ENCODE results near the gene MTARC1.

Gene MTARC1

DNA sequence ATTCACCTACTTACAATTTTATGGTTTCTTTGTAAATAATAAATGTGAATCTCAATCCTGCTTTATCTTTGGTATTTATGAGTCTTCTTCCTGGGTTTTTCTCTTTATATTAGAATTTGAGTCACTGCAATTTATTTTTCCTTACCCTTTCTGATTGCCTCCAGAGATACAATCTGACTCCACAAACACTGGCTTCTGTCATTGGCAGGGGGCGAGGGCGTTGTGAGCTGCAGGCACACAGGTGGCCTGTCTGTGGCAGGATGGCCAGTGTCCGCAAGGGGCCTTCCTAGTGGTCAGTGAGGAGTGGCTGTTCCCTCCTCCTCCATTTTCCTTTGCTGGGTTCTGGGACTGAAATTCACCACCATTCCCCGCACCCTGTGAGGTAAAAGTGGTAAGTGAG, 2.0 kb upstream of the MTARC1 start:
- DNase-seq (ENCODE audit: low spot score in 2 of 2) (no peak), ATAC-seq (ENCODE audit: low read depth) (no peak)
- Mint-ChIP-seq H3K9me3 (no peaks in the 10 kb centered on the region), H3K27ac (no peak overlapping the region), H3K4me3 (no peak overlapping the region), H3K27me3 (peaks cover 5% of the 10 kb centered on the region), H3K36me3 (peaks cover 11% of the 10 kb centered on the region), H3K4me1 (peaks cover 3% of the 10 kb centered on the region)

DNA sequence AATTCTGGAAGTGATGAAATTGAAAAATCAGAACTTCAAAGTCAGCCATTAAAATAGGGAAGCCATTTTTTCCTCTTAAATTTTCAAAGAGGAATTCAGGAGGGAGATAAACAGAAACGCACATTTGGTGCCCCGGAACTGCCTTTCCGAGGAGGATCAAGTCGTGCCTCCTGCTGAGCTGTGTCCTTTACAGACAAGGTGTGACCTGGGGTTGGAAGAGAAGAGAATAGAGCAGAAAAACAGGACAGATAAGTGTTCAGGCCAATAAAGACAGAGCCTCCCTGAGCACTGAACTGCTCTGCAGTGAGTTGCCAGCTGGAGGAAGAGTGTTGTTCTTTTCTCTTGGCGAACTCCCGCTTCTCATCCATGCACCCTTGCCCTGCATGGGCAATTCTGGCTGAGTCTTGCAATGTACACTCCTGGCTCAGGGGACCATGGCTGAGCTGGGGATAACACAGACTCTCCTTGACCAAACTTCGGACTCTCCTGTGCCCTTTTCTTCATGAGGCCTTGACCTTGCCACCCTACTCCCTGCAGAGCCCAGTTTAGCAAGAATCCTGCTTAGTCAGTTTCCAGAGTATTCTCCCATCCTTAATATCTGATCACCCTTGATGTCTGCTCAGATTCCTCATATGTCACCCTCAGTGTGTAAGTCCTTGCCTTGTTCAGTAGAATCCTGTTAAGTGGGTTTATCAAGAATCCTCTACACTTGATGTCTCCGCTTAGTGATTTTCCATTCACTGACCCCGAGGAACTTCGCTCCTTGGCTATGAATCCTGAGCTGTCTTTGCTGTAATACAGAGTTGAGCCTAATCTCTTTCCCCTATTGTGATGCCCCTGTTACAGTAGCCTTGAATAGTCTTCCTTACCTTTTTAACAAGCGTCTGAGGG, 1.3 kb upstream of the MTARC1 start:
- Mint-ChIP-seq H3K9me3 (no peaks in the 10 kb centered on the region), H3K27ac (no peak overlapping the region), H3K27me3 (peaks cover 5% of the 10 kb centered on the region), H3K4me3 (peak overlapping the region; percentile 44), H3K4me1 (peaks cover 3% of the 10 kb centered on the region), H3K36me3 (peaks cover 11% of the 10 kb centered on the region)
- DNase-seq (ENCODE audit: low spot score in 2 of 2) (no peak), ATAC-seq (ENCODE audit: low read depth) (no peak)

DNA sequence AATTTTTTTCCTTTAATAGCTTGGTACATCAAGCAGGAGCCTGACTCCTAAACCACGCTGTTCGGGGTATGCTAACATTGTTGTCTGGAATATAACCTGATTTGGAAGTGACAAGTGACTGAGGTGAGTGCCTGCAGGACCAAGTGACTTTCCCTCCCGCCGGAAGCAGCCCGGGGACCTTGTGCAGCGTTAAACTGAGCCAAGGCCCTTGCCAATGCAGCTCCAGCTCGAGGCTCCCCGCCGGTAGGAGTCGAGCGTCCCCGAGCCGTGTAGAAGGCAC, 716 bp upstream of the MTARC1 start:
- peaks cover 5% of the 10 kb centered on the region for H3K27me3 Mint-ChIP-seq
- ATAC-seq (ENCODE audit: low read depth) = peak; percentile 12
- no peaks in the 10 kb centered on the region for H3K9me3 Mint-ChIP-seq
- no peak overlapping the region for H3K27ac Mint-ChIP-seq
- H3K4me1 Mint-ChIP-seq = peaks cover 3% of the 10 kb centered on the region
- no peak for DNase-seq (ENCODE audit: low spot score in 2 of 2)
- H3K4me3 Mint-ChIP-seq = peak overlapping the region; percentile 44
- H3K36me3 Mint-ChIP-seq = peaks cover 11% of the 10 kb centered on the region

DNA sequence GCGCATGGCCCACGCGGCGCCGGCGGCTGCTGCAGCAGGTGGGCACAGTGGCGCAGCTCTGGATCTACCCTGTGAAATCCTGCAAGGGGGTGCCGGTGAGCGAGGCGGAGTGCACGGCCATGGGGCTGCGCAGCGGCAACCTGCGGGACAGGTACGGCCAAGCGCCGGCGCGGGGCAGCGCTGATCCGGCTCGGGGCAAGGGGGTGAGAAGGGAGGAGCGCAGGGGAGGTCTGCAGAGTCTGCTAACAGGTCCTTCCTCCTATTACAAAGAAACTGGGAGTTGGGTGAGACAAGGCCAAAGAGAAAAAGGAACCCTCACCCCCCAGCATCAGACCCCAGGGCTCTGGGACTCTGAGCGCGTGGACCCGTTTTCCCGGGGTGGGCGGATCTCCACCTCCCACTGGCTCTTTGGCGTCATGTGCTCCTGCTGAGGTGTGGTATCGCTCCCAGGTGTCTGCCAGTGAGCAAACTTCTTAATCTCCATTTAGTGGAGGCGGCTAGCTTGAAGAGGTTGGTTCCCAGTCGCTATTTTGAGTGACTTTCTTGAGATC, 431 bp downstream of the MTARC1 start:
- H3K27ac Mint-ChIP-seq = no peak overlapping the region
- no peaks in the 10 kb centered on the region for H3K9me3 Mint-ChIP-seq
- H3K36me3 Mint-ChIP-seq = peaks cover 6% of the 10 kb centered on the region
- ATAC-seq (ENCODE audit: low read depth) (peak; percentile 68), DNase-seq (ENCODE audit: low spot score in 2 of 2) (no peak)
- peak overlapping the region; percentile 73 for H3K4me3 Mint-ChIP-seq
- peaks cover 5% of the 10 kb centered on the region for H3K27me3 Mint-ChIP-seq
- H3K4me1 Mint-ChIP-seq = peaks cover 3% of the 10 kb centered on the region

DNA sequence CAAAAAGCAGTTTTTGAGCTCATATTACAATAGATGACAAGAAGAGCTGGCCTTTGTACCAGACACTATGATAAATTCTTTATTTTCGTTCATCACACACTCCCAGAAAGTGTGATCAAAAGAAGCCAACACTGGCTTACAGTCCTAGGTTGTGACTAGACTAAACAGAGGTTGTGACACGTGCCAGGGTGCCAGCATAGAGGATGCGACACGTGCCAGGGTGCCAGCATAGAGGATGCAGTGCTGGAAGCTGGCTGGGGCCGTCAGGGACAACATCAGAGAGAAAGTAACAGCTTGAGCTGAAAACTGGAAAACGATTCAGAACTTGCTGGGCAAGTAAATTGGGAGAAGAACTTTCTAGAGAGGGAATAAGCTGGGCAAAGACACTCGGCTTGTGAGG, 2.2 kb downstream of the MTARC1 start:
- DNase-seq (ENCODE audit: low spot score in 2 of 2) = no peak
- Mint-ChIP-seq H3K36me3 (peaks cover 4% of the 10 kb centered on the region), H3K4me1 (peaks cover 3% of the 10 kb centered on the region), H3K27ac (no peak overlapping the region), H3K9me3 (no peaks in the 10 kb centered on the region), H3K4me3 (no peak overlapping the region), H3K27me3 (peaks cover 5% of the 10 kb centered on the region)
- ATAC-seq (ENCODE audit: low read depth) = no peak

DNA sequence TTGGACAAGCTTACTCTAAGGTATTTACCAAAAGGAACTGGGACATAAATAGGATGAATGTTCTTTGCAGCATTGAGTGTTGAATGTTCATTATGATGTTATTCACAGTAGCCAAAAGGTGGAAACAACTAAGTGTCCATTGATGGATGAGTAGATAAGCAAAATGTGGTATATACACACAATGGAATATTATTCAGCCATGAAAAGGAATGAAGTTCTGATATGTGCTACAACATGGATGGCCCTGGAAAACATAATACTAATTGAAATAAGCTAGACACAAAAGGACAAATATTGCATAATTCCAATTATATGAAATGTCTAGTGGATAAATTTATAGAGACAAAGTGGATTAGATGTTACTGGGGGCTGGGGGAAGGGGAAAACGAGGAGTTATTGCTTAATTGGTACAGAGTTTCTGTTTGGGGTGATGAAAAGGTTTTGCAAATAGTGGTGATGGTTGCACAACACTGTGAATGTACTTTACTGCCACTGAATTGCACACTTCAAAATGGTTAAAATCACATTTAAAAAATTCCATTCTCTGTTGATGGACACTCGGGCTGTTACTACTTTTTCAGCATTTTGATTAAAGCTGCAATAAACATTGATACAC, 2.9 kb downstream of the MTARC1 start:
- ATAC-seq (ENCODE audit: low read depth) = no peak
- H3K36me3 Mint-ChIP-seq = peaks cover 2% of the 10 kb centered on the region
- H3K27me3 Mint-ChIP-seq = peaks cover 5% of the 10 kb centered on the region
- no peak overlapping the region for H3K27ac Mint-ChIP-seq
- no peak for DNase-seq (ENCODE audit: low spot score in 2 of 2)
- H3K4me3 Mint-ChIP-seq = no peak overlapping the region
- peaks cover 3% of the 10 kb centered on the region for H3K4me1 Mint-ChIP-seq
- no peaks in the 10 kb centered on the region for H3K9me3 Mint-ChIP-seq

DNA sequence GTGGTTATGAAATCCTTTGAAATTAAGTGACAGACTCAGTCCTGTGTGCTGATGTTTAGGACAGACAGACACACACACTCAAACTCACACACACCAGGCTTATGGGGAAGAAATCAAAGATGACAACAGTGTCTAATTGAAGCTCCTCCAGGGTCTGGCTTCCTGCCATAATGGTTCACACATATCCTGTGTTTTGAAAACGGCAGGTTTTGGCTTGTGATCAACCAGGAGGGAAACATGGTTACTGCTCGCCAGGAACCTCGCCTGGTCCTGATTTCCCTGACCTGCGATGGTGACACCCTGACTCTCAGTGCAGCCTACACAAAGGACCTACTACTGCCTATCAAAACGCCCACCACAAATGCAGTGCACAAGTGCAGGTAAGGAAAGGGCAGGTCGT, 4.6 kb downstream of the MTARC1 start:
- Mint-ChIP-seq H3K4me3 (no peak overlapping the region), H3K9me3 (no peaks in the 10 kb centered on the region), H3K36me3 (no peaks in the 10 kb centered on the region), H3K27ac (no peak overlapping the region), H3K27me3 (no peaks in the 10 kb centered on the region), H3K4me1 (no peaks in the 10 kb centered on the region)
- DNase-seq (ENCODE audit: low spot score in 2 of 2) (no peak), ATAC-seq (ENCODE audit: low read depth) (no peak)

DNA sequence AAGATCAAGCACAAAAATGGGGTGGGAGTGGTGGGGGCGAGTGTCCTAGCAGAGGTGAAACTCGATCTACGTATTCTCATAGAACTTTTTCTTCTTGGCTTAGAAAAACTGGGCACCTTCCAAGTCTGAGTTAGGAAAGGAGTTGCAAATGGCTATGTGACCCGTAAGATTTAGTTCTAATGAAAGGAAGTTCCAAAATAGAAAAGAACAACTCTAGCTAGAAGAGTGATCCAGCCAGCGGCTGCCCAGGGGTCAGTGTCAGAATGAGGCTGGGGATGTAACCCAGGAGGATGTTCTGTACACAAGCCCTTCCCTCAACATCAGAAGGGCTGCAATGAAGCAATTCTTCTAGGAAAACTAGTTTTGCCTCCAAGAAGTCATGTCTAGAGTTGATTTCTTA, 5.2 kb downstream of the MTARC1 start:
- ATAC-seq (ENCODE audit: low read depth) = no peak
- no peak for DNase-seq (ENCODE audit: low spot score in 2 of 2)
- H3K27ac Mint-ChIP-seq = no peak overlapping the region
- H3K36me3 Mint-ChIP-seq = no peaks in the 10 kb centered on the region
- no peak overlapping the region for H3K4me3 Mint-ChIP-seq
- H3K9me3 Mint-ChIP-seq = no peaks in the 10 kb centered on the region
- no peaks in the 10 kb centered on the region for H3K27me3 Mint-ChIP-seq
- H3K4me1 Mint-ChIP-seq = no peaks in the 10 kb centered on the region

DNA sequence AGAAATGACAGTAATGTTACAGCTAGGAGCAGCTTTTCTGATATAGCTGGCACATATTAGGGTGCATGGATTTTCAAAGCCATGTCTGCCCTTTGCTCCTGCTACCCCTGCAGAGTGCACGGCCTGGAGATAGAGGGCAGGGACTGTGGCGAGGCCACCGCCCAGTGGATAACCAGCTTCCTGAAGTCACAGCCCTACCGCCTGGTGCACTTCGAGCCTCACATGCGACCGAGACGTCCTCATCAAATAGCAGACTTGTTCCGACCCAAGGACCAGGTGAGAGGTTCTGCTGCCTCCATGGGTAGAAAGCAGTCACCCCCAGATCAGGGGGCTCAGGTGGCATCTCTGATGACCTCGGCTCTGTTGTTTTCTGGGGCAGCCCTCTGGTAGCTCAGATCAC, 9.8 kb downstream of the MTARC1 start:
- DNase-seq (ENCODE audit: low spot score in 2 of 2) = no peak
- Mint-ChIP-seq H3K4me1 (no peaks in the 10 kb centered on the region), H3K4me3 (no peak overlapping the region), H3K9me3 (no peaks in the 10 kb centered on the region), H3K36me3 (no peaks in the 10 kb centered on the region), H3K27ac (no peak overlapping the region), H3K27me3 (no peaks in the 10 kb centered on the region)
- ATAC-seq (ENCODE audit: low read depth) = no peak

DNA sequence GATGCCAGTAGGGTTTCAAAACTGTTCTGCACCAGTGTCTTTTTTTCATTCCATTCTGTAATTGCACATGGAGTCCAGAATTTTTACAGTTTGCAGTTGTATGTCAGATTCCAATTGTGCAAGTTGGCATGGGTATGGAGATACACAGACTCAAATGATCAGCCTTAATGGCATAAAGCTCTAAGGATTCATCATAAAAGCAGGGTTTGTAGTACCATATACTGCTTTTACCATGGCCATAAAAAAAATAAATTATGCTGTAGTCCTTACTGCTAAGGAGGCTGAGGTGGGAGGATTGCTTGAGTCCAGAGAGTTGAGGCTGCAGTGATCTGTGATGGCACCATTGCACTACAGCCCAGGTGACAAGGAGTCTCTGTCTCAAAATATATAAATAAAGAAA, 10.3 kb downstream of the MTARC1 start:
- peaks cover 2% of the 10 kb centered on the region for H3K36me3 Mint-ChIP-seq
- no peak for DNase-seq (ENCODE audit: low spot score in 2 of 2)
- no peak overlapping the region for H3K27ac Mint-ChIP-seq
- H3K9me3 Mint-ChIP-seq = no peaks in the 10 kb centered on the region
- H3K4me3 Mint-ChIP-seq = no peak overlapping the region
- H3K27me3 Mint-ChIP-seq = peaks cover 3% of the 10 kb centered on the region
- ATAC-seq (ENCODE audit: low read depth) = no peak
- H3K4me1 Mint-ChIP-seq = no peaks in the 10 kb centered on the region

DNA sequence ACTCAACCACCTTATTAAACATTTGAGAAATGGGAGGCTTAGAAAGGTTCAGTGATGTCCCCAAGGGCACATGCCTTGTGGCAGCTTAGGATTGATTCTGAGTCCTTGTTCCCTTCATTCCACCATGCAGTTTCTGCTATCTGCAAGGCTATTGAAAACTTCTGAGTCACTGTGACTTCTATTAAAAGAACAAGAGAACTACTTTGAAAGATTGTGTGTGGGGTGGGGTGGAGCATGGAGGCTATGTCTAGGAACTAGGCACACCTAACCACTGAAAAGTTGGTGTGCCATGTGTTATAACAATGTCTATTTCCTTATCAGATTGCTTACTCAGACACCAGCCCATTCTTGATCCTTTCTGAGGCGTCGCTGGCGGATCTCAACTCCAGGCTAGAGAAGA, 10.8 kb downstream of the MTARC1 start:
- H3K36me3 Mint-ChIP-seq = peaks cover 2% of the 10 kb centered on the region
- H3K9me3 Mint-ChIP-seq = no peaks in the 10 kb centered on the region
- no peaks in the 10 kb centered on the region for H3K4me1 Mint-ChIP-seq
- peaks cover 3% of the 10 kb centered on the region for H3K27me3 Mint-ChIP-seq
- ATAC-seq (ENCODE audit: low read depth) = no peak
- no peak overlapping the region for H3K4me3 Mint-ChIP-seq
- DNase-seq (ENCODE audit: low spot score in 2 of 2) = no peak
- no peak overlapping the region for H3K27ac Mint-ChIP-seq

DNA sequence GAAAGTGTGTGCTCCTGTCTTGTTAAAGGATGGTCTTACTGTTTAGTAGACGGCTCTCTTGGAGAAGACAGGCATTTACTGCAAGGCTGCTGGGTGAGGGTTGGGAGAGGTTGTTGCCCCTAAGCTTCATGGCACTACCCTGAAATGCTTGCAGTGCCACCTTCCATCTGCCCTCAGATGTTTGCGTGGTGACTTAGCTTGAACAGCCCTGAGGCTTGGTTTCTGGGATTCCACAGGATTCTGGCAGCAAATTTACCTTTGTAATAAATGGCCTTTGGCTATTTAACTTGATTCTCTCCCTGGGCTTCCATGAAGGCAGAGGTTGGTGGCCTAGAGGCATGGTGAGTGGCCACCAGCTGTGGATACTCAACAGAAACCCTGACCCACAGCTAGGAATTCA, 11.6 kb downstream of the MTARC1 start:
- no peak for ATAC-seq (ENCODE audit: low read depth)
- Mint-ChIP-seq H3K4me3 (no peak overlapping the region), H3K27ac (no peak overlapping the region)

DNA sequence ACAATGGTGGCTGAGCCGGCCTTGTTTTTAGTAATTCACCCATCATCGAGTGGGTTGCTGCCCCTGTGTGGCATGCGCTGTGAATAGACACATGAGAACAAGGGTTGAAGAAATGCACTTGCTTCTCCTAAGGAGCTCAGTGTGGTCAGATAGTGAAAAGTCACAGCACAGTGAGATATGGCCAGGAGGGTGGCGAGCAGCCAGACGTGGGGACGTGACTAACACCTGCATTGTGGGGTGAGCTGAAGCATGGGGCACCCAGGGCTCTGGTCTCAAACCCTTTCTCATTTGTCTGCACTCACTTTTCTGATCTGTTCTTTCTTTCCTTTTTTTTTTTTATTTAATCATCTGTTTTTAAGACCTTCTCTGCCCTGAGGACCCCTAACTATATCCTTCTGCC, 13.5 kb downstream of the MTARC1 start:
- Mint-ChIP-seq H3K36me3 (peaks cover 2% of the 10 kb centered on the region), H3K4me3 (no peak overlapping the region), H3K27me3 (peaks cover 3% of the 10 kb centered on the region), H3K9me3 (no peaks in the 10 kb centered on the region), H3K4me1 (no peaks in the 10 kb centered on the region), H3K27ac (no peak overlapping the region)
- DNase-seq (ENCODE audit: low spot score in 2 of 2) (no peak), ATAC-seq (ENCODE audit: low read depth) (no peak)

More for the DNA sequence above, 11.6 kb downstream of the MTARC1 start:
- Mint-ChIP-seq H3K27me3 (peaks cover 3% of the 10 kb centered on the region), H3K36me3 (peaks cover 2% of the 10 kb centered on the region), H3K4me1 (no peaks in the 10 kb centered on the region), H3K9me3 (no peaks in the 10 kb centered on the region)
- DNase-seq (ENCODE audit: low spot score in 2 of 2) = no peak

DNA sequence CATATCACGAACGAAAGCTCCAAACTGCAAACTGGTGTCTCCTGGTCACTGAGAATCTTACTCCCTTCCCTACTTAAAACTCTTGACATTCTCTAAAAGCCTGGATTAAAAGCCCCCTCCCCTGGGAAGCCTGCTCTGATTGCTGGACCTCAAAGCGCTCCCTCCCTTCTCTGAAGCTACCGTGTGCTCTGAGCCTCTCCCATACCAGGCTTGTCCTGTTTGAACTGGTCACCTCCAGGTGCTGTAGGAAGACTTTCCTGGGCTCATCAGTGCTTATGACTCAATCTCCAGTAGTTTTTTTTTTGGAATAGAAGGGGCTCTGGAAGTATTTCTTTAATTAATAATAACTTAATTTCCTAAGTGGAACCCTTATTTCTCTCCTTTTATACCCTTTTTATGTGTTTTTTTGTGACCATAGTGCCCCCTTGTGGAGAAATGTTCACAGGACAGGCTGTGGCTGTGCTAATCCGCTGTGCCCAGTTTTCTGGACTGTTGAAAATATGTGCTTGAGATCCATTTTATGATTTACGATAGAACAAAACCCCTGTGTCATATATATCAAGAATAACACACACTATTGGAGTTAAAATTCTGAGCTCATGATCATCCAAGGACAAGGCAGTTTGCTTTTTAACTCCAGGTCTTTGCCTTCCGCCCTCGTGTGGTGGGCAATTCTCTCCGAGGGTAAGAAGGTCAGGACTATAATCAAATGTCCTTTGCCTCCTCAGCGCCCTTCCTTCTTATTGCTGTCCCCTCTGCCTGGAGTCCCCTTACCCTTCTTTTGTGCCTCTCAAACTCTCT, 16.9 kb downstream of the MTARC1 start:
- H3K4me1 Mint-ChIP-seq = no peaks in the 10 kb centered on the region
- no peaks in the 10 kb centered on the region for H3K9me3 Mint-ChIP-seq
- H3K27me3 Mint-ChIP-seq = peaks cover 3% of the 10 kb centered on the region
- peaks cover 2% of the 10 kb centered on the region for H3K36me3 Mint-ChIP-seq
- DNase-seq (ENCODE audit: low spot score in 2 of 2) (peak in 1 of 2 donors; percentile 32), ATAC-seq (ENCODE audit: low read depth) (peak; percentile 47)
- no peak overlapping the region for H3K4me3 Mint-ChIP-seq
- H3K27ac Mint-ChIP-seq = no peak overlapping the region
